ENCODE measurements around the gene CDKN1A.
"Not testable (repeated sequence)": the region's sequence is repeated elsewhere in the genome, so short reads cannot be mapped to it uniquely, and the experiment has no call there.

CDKN1A gene

DNA sequence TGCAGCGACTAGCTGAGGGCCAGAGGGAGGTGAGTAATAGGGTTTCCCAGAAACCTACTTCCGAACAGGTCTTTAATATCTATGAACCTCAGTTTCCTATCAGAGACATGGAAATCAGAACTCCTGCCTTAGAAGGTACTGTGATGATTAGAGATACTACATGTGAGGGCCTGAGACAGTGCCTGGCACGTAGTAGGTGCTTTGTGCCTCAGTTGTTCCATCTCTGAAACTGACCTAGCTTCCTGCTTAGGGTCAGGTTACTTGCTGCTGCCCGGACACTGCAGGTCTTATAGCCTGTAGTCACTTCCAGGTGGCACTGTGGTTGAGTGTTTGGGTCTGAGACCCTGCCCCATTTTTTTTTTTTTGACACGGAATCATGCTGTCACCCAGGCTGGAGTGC is 40.0 kb downstream of the CDKN1A start:
- in situ Hi-C loops (cut with HindIII; ENCODE audit: low sequenced_read_pairs) = no loop called here

DNA sequence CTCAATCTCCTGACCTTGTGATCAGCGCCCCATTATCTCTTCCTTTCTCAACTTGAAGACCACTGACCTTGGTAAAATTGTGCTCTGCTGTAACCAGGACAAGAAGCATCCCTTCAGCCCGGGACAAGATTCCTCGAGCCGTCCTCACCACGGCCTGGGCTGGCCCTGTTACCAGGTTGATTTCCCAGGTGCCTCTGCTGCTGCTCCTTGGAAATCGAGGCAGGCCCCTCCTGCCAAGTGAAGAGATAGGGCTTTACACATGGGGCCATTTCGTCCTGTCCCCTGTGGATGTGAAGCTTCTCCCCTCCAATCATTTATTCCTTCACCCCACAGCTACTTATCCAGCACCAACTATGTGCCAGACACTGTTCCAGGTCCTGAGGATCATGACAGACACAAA is 40.6 kb downstream of the CDKN1A start:
- in situ Hi-C loops (cut with HindIII; ENCODE audit: low sequenced_read_pairs) = no loop called here

DNA sequence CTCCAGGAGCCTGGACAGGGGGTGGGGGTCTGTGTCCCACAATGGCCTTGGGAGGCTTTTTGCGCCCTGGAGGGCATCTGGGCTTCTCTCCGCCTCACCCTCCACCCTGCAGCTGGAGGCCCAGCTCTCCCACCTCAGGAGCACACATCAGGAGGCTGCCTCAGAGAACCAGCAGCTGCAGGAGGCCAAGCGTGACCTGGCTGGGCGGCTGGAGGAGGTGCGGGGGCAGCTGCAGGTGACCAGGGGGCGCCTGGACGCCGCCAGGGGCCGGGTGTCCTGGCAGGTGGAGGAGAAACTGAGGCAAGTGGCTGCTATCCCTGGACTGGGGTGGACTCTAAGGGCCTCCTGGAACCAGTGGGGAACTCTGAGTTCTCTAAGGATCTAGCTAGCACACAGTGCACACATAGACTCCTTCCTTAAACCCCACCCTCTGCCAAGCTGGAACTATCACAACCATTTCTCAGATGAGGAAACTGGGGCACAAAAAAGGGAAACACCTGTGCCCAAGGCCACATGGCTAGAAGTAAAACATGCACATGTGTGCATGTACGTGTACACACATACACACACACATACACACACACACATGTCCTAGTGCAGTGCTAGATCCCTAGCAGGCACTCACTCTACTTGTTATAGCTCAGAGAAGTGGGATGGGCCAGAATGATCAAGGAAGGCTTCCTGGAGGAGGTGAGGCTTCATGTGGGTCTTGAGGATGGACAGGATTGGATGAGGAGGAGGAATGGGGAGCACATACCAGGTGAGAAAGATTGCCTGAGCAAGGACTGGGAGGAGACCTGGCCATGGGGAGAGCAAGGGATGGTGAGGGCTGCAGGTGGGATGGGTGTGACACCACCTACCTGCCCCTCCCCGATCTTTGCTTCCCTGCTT is 42.0 kb downstream of the CDKN1A start:
- in situ Hi-C loops (cut with HindIII; ENCODE audit: low sequenced_read_pairs) = no loop called here

DNA sequence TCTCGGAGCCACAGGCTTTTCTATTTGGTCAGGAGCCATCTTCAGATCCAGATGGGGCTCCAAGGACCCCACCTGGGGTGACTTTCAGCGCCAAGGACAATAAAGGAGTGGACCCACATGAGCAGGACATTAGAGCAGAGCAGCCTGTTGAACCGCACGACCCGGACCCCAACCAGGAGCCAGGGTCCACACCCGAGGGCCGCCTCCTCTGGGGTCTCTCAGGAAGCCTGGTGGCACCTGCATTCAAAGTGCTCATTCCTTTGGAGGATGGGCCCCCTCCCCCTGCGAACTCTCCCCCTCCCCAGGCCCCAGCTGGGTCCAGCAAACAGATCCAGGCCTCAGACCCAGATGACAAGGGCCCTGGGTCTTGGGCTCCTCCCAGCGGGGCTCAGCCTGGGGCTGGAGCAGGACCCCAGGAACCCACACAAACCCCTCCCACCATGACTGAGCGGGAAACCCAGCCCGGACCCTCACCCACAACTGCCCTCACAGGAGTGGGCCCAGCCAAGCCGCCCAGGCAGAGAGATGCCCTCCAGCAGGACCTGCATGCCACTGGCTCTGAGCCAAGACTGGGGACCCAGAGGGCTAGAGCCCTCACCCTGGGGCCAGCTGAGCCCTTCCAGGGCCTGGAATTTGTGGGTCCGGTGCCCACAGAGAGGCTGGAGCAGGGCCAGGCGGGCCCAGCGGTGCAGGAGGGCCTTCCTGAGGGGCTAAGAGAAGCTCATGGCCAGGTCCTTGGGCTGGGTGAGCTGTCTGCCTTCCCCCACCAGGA is 43.0 kb downstream of the CDKN1A start:
- in situ Hi-C loops (cut with HindIII; ENCODE audit: low sequenced_read_pairs) = no loop called here

DNA sequence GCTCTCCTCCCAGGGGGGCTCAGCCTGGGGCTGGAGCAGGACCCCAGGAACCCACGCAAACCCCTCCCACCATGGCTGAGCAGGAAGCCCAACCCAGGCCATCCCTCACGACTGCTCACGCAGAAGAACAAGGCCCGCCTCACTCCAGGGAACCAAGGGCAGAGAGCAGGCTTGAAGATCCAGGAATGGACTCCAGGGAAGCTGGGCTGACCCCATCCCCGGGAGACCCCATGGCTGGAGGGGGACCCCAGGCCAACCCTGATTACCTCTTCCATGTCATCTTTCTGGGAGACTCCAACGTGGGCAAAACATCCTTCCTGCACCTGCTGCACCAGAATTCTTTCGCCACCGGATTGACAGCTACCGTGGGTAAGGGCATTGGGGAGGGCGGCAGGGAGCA is 43.9 kb downstream of the CDKN1A start:
- in situ Hi-C loops (cut with HindIII; ENCODE audit: low sequenced_read_pairs) = no loop called here

DNA sequence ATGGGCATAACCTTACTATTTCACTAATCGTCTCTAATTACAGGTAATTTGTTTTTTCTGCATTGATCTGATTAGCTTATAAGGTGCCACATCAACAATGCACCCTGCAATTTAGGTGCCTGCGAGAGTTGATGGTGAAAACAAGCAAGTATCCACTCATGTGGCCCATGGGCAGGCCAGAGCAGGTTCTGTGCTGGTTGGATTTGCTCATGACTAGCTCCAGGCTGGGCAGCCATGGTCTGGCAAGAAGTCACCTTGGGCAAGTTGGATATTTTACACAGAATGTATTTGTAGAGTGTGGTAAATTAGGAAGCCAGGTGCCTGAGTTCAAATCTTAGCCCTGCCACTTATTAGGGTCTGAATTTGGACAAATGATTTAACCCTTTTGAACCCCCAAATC is 44.4 kb downstream of the CDKN1A start:
- in situ Hi-C loops (cut with HindIII; ENCODE audit: low sequenced_read_pairs) = no loop called here

DNA sequence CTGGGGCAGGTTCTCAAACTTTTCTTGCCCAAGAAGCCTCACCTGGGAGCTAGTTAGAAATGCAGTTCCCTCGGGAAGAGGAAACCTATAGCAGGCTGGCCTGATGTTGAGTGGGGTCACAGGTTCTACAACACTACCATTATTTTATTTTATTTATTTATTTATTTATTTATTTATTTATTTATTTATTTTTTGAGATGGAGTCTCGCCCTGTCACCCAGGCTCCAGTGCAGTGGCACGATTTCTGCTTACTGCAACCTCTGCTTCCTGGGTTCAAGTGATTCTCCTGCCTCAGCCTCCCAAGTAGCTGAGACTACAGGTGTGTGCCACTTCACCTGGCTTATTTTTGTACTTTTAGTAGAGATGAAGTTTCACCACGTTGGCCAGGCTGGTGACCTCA is 45.5 kb downstream of the CDKN1A start:
- in situ Hi-C loops (cut with HindIII; ENCODE audit: low sequenced_read_pairs) = not testable (repeated sequence)

DNA sequence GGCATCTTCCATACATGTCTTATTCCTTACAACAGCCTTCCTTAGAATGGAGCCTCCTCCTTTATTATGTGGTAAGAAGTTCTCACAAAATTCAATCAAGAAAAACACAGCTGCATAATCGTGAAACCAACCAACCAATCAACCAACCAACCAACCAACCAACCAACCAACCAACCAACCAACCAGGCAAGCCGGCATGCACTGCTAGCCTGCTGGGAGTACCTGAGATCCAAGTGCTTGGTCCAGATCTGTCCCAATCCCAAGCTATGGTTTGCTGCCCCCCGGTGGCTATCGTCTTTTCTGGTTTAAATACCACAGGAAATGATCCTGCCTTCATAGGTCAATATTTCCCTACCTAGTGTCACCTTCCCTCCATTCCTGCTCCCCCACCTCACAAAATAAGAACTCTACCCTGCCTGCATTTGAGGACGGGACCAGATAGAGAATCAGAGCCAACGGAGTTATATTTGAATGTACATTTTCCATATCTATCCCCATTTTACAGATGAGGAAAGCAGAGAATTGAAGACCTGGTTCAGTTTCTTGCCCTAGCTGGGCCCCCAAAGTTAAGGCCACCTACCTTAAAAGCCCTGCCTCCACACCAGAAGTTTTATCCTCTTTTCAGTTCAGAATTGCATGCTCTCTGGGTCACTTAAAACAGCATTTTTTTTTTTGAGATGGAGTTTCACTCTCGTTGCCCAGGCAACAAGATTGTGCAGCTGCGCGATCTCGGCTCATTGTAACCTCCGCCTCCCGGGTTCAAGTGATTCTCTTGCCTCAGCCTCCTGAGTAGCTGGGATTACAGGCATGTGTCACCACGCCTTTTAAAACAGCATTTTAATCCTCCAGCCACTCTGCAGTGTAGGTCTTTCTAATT is 46.2 kb downstream of the CDKN1A start:
- in situ Hi-C loops (cut with HindIII; ENCODE audit: low sequenced_read_pairs) = no loop called here

DNA sequence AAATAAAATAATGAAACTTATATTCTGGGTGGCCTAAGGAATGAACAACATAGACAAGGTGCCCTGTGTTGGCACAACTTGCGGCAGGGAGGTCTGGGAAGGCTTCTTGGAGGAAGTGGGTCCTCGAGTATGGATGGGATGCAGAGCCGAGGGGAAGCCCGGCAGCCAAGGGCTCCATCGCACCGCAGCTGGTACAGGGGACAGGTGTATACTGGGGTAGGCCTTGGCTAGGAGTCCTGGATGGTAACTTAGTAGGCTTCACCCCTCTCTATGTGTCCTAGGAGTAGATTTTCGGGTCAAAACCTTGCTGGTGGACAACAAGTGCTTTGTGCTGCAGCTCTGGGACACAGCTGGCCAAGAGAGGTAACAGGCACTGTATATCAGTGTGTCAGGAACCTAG is 47.1 kb downstream of the CDKN1A start:
- in situ Hi-C loops (cut with HindIII; ENCODE audit: low sequenced_read_pairs) = no loop called here

DNA sequence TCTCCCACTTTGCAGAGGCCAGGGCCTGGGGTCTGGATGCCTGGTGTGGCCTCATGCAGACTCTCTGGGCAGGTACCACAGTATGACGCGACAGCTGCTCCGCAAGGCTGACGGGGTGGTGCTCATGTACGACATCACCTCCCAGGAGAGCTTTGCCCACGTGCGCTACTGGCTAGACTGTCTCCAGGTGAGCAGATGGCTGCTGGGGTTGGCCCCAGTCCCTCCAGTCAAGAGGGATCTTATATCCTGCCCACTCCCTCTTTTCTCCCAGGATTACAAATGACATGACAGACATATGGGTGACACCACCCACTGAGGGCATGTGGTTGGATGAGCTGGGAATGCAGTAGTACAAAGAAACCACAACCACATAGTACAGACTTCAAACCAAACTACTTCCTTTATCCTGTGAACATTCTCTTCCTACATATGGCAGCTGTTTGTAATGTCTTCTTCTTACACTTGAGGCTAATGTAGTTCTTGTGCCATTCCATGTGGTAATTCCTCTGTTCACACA is 49.0 kb downstream of the CDKN1A start:
- in situ Hi-C loops (cut with HindIII; ENCODE audit: low sequenced_read_pairs) = no loop called here

DNA sequence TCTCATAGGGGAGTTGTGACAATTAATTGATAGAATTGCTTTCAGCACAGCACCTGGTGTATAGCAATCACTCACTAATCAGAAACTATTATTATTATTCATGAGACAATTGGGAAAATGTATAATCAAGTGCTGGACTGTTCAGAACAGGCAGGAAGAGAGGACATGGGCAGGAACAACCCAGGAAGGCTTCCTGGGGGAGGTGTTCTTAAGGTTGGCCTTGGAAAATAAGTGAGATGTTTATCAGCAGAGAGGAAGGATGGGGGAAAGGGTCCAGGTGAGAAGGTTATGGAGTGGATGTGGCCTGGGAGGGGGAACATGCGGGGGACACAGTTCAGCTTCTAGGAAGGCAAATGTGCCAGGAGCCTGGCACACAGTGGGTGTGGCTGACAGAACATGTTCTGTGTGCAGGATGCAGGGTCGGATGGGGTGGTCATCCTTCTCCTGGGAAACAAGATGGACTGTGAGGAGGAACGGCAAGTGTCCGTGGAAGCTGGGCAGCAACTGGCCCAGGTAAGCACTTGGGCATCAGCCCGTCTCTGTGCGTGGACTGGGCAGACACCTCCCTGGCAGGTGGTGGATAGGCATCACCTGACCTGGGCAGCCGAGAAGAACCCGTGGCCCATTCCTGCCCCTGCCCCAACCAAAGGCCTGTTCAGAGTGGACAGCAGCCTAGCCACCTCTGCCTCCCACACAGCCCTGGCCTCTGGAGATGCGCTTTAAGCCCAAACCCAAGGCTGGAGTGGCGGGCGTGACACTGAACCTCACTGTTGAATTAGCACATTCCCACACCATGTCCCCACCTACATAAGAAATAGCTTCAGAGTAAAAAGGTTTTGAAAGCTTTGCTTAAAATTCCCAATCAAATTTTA is 50.0 kb downstream of the CDKN1A start:
- in situ Hi-C loops (cut with HindIII; ENCODE audit: low sequenced_read_pairs) = no loop called here

DNA sequence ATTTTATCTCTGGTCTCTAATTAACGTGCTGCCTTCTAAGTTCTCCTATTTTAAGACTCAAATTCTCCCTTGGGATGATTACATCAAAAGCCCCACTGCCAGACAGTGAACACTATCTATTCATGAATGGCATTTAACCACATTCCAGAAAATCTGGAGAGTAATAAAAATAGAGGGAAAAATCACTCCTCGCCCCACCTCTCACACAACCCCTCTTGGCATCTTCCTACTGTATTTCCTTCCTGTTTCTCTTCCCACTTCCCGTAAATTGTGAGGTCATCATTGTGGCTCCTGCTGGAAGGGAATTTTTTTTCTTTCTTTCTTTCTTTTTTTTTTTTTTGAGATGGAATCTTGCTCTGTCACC is 50.6 kb downstream of the CDKN1A start:
- in situ Hi-C loops (cut with HindIII; ENCODE audit: low sequenced_read_pairs) = no loop called here

DNA sequence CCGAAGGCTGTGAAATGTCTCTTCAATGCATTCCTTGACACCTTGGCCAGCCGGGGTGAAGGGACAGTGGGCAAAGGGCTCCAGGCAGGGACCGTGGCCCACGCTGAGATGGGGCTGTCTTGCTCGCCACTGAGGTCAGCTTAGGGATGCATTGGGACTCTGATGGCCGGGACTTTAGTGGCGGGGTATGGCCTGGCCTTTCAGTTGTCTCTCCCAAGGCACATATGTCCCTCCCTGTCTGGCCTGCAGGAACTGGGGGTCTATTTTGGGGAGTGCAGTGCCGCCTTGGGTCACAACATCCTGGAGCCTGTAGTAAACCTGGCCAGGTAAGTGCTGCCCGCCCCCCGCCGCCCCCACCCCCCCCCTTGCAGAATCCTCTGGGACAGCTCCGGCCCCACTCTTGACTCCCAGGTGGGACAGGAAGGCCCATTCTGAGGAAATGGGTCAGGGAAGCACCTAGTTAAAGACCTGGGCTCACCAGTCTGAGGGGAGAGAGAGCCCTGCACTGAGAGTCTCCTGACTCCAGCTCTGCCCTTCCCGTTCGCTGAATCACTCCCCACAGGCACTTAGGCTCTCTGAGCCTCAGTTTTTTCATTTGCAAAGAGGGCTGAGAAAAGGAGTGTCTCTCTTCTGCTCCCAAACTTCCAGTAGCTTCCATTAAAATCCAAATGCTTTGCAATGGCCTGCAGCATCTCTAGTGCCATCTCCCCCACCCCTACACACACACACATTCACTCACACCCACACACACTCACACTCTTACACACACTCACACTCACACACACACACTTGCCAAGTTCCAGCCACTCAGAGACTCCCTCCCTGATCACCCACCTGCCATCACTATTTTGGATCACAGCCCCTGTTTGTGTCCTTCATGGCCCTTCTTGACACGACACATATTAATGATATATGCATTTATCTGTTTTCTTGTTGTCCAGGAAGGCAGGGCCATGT is 52.2 kb downstream of the CDKN1A start:
- in situ Hi-C loops (cut with HindIII; ENCODE audit: low sequenced_read_pairs) = no loop called here

DNA sequence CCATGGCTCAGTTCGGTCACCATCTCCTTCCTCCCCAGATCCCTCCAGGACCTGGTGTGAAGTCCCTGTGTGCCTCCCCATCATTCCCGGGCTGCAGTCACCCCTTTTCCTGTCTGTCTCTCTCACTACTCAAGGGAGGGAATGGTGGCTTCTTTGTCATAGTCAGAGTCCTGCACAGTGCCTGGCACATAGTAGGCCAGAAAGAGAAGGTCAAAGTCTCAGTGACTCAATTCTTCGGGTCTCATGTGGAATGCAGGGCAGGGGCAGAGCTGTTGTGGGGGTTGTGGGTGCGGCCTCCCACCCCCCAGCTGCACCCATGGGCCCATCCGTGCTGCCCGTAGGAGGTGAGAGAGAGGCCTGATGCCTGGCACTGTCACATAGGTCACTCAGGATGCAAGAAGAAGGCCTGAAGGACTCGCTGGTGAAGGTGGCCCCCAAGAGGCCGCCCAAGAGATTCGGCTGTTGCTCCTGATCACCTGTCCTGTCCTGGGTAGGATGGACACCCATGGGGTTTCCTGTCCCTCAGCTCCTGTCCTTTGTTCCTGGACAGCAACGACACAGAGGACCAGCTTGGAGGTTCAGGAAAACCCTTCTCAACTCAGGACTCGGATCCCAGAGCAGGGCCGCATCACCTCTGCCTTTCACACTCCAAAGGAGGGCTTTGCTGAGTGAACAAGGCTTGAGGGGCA is 53.3 kb downstream of the CDKN1A start:
- in situ Hi-C loops (cut with HindIII; ENCODE audit: low sequenced_read_pairs) = no loop called here

DNA sequence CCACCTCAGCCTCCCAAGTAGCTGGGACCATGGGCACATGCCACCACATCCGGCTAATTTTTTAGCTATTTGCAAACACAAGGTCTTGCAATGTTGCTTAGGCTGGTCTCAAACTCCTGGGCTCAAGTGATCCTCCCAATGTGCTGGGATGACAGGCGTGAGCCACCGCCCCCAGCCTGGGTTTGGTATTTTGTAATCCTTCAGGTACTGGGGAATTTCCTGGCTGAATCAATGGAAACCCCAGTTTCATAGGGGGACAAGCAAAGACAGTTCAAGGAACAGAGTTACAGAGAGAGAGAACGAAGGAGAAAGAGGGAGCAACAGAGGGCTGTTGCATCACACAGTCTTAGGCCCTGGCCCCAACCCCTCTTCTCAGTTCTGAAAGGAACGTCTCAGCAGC is 54.8 kb downstream of the CDKN1A start:
- in situ Hi-C loops (cut with HindIII; ENCODE audit: low sequenced_read_pairs) = no loop called here

DNA sequence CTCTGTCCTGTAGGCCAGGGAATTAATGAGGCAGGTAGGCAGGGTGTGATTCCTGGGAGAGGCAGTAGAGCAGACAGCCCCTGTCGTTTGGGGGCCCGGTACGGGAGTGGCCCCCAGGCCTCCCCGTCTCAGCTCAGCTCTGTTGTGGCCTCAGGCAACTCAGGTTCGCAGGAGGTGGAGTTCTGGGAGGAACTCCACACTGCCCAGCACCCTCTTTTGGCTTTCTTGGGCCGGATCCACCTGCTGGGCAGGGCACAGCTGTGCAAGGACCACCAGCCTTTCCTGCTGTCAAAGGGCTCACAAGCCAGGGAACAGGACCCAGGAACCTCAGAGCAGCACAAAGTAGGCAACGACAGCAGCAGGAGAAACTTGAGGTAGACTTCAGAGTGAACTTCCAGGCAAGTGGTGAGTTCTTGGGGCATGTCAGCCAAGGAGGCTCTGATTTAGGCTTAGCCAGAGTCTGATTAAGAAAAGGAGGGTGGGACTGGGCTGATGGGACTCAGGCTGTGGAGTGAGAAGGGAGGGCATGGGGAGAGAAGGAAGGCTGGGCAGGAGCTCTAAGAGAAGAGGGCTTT is 56.1 kb downstream of the CDKN1A start:
- in situ Hi-C loops (cut with HindIII; ENCODE audit: low sequenced_read_pairs) = no loop called here

DNA sequence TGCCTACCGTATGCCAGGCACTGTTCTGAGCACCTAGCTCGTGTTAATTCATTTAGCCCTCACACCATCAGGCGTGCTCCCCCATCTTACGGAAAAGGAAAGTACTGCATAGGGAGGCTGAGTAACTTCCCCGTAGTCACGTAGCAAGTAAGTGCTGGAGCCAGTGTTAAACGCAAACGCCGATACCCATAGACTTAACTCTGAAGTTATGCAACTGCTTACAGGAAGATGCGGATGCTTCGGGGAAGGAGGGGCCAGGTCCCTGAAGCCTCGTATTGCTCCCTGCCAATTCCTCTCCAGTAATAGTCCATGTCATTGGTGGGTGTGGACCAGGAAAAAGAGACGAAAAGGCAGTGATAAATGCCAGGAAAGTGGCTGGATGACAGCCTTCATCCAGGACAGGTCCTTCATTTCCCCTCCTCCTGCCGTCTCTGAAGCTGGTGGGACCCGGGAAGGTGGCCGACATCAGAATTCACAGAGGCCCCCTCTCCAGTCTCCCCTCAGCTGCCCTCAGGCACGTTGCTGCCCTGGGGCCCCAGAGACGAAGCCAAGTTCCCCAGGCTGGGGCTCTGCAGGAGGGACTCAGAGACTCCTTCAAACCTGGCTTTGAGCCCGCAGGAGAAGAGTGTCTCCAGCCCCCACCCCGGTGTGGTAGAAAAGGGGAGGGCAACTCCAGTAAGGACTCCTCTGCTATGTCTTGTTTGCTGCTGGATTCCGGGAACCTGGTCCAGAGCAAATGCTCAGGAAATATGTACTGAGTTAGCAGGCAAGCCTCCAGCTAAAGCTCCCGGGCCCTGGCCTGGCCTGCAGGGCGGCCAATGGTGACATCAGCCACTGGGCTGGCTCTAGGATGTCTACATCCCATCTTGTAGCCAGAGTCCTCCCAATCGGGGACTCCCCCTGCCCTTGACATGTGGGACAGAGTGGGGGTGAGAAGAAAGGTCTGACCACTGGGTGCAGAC is 56.9 kb downstream of the CDKN1A start:
- in situ Hi-C loops (cut with HindIII; ENCODE audit: low sequenced_read_pairs) = no loop called here
